Activated CD4-positive, CD25-positive, alpha-beta regulatory T cell treated with anti-CD3 and anti-CD28 coated beads, Interleukin-2, amount 50 U/mL, for 72 hours (primary cell): ENCODE results near the gene SLC2A11.
"Not testable (repeated sequence)": the region's sequence is repeated elsewhere in the genome, so short reads cannot be mapped to it uniquely, and the experiment has no call there.

Source experiments
- DNase-seq: peaks from one replicate; pipeline ENCODE4 v3.0.0; 2021

Gene SLC2A11

GRCh38 chr22:23847991-23848864 is 9.4 kb upstream of the SLC2A11 start:
- no peak for DNase-seq

GRCh38 chr22:23849009-23850006 is 8.4 kb upstream of the SLC2A11 start:
- DNase-seq: peak; percentile 95

GRCh38 chr22:23850136-23850611 is 7.5 kb upstream of the SLC2A11 start:
- no peak for DNase-seq

GRCh38 chr22:23856721-23857605 is 712 bp upstream of the SLC2A11 start:
- no peak for DNase-seq

GRCh38 chr22:23858484-23858815 is 775 bp downstream of the SLC2A11 start:
- DNase-seq: no peak

- DNase-seq: no peak
Observed at GRCh38 chr22:23859201-23859600, 1.5 kb downstream of the SLC2A11 start.

- not testable (repeated sequence) for DNase-seq
Observed at GRCh38 chr22:23860187-23860586, 2.5 kb downstream of the SLC2A11 start.

GRCh38 chr22:23862103-23862502 is 4.4 kb downstream of the SLC2A11 start:
- no peak for DNase-seq

GRCh38 chr22:23864499-23865154 is 7.0 kb downstream of the SLC2A11 start:
- not testable (repeated sequence) for DNase-seq

- DNase-seq: no peak
Observed at GRCh38 chr22:23868580-23868979, 10.9 kb downstream of the SLC2A11 start.

- DNase-seq: no peak
Observed at GRCh38 chr22:23874871-23875270, 17.2 kb downstream of the SLC2A11 start.

GRCh38 chr22:23875801-23876200 is 18.1 kb downstream of the SLC2A11 start:
- DNase-seq: no peak

- no peak for DNase-seq
Observed at GRCh38 chr22:23877566-23877965, 19.9 kb downstream of the SLC2A11 start.

GRCh38 chr22:23878219-23878618 is 20.5 kb downstream of the SLC2A11 start:
- no peak for DNase-seq

GRCh38 chr22:23882370-23882769 is 24.7 kb downstream of the SLC2A11 start:
- no peak for DNase-seq

GRCh38 chr22:23883658-23884057 is 26.0 kb downstream of the SLC2A11 start:
- no peak for DNase-seq

GRCh38 chr22:23884140-23884539 is 26.5 kb downstream of the SLC2A11 start:
- DNase-seq: no peak

- DNase-seq: no peak
Observed at GRCh38 chr22:23888615-23889401, 31.1 kb downstream of the SLC2A11 start.

GRCh38 chr22:23889620-23890019 is 31.9 kb downstream of the SLC2A11 start:
- no peak for DNase-seq

- DNase-seq: no peak
Observed at GRCh38 chr22:23891726-23892125, 34.1 kb downstream of the SLC2A11 start.

GRCh38 chr22:23892130-23892529 is 34.5 kb downstream of the SLC2A11 start:
- DNase-seq: no peak
